ENCODE data around the gene ANXA1.
A peak's percentile ranks its signal among the peaks of the same experiment; 100 is the strongest.

The ANXA1 gene

DNA sequence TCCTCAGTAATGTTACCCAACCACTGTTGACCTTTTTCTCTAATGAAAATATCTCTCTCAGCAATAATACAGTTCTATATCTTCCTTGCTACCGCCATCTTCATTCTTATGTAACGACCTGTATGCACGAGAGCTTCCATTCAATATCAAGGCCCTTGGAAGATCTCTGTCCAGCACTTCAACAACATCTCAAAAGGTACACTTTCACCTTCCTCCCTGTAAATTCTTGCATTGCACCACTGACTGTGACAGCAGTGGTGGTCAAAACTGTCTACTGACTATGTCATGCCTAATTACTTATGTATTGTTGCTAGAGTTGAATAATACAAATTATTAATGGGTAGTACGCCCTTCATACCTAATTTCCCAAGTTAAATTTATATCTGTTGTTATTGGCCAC, 53.3 kb downstream of the ANXA1 start:
- no peak for DNase-seq (ENCODE audit: low read depth)
- TF ChIP-seq, protein P1, sequence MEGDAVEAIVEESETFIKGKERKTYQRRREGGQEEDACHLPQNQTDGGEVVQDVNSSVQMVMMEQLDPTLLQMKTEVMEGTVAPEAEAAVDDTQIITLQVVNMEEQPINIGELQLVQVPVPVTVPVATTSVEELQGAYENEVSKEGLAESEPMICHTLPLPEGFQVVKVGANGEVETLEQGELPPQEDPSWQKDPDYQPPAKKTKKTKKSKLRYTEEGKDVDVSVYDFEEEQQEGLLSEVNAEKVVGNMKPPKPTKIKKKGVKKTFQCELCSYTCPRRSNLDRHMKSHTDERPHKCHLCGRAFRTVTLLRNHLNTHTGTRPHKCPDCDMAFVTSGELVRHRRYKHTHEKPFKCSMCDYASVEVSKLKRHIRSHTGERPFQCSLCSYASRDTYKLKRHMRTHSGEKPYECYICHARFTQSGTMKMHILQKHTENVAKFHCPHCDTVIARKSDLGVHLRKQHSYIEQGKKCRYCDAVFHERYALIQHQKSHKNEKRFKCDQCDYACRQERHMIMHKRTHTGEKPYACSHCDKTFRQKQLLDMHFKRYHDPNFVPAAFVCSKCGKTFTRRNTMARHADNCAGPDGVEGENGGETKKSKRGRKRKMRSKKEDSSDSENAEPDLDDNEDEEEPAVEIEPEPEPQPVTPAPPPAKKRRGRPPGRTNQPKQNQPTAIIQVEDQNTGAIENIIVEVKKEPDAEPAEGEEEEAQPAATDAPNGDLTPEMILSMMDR (conservative IDR thresholded peaks at IDR 0.05; ENCODE audit: low read length) = no peak

DNA sequence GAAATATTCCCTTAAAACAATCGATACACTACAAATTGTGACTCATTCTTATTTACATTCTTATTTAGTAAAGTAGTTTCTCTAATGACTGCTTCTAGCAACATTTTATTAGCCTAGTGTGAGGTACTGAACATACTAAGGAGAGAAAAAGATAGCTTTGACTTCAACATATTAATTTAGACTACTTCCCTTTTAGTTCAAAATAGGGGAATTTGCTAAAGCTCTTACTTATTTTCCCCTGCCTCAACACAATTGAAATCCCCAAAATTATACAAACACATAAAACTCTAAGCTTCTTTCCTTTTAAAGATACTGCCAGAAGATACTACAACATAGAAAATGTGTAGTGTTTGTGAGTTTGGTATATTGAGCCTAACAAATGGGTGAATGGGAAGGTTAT, 55.2 kb downstream of the ANXA1 start:
- no peak overlapping the region for H3K4me3 ChIP-seq (ENCODE audit: low read length)
- TF ChIP-seq, protein P1 (conservative IDR thresholded peaks at IDR 0.05; ENCODE audit: low read length) = no peak
- DNase-seq (ENCODE audit: low read depth) = no peak

More for the DNA sequence above, 53.3 kb downstream of the ANXA1 start:
- H3K4me3 ChIP-seq (ENCODE audit: low read length) = no peak overlapping the region

DNA sequence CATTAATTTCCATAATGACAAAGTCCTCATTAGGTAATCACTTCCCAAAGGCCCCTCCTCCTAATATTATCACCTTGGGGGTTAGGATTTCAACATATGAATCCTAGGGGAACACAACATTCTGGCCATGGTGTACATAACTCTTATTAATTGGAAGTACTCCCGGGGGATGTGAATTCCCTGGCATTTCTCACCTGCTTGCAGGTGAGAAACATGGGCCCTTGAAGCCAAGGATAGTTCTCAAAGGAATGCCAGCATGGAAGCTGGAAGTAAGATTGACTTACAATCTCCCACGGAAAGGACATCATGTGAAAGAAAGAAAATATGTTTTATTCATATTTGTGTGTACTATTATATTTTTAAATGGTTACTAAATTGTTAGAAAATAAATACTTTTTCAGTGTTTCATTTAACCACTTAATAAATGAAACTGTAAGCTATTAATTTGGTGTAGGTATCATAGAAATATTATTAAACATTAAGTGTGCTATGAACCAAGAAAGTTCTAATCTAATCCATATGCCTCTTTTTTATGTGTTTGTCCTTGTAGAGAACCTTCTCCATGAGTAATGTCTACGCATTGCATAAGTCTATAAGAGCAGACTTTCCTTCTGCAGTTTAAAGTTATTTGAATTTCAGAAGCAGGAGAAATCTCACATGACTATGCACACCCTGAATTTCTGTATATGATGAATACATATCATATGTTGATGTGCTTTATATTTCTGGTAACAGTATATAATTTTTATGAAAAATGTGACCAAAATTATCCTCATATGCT, 59.4 kb downstream of the ANXA1 start:
- peak; percentile 10 for DNase-seq (ENCODE audit: low read depth)
- TF ChIP-seq, protein P1 (conservative IDR thresholded peaks at IDR 0.05; ENCODE audit: low read length) = no peak
- no peak overlapping the region for H3K4me3 ChIP-seq (ENCODE audit: low read length)

DNA sequence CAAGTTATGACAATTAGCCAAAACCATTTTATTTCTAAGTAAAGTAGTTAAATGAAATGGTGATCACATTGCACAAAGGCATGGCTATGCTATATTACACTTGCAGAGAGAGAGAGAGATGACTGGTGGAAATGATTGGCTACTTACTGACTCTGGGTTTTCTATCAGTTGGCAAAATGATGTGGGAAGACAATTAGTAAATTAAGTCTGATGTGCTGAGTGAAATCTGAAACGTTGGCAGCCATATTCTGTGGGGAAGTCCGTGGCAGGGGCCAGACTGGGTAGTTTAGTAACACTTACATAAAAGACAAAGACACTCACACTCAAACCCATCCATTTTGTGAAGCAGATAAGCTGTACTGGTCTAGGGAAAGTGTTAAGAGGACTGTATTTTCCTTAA, 61.6 kb downstream of the ANXA1 start:
- TF ChIP-seq, protein P1 (conservative IDR thresholded peaks at IDR 0.05; ENCODE audit: low read length) = no peak
- DNase-seq (ENCODE audit: low read depth) = no peak
- no peak overlapping the region for H3K4me3 ChIP-seq (ENCODE audit: low read length)

DNA sequence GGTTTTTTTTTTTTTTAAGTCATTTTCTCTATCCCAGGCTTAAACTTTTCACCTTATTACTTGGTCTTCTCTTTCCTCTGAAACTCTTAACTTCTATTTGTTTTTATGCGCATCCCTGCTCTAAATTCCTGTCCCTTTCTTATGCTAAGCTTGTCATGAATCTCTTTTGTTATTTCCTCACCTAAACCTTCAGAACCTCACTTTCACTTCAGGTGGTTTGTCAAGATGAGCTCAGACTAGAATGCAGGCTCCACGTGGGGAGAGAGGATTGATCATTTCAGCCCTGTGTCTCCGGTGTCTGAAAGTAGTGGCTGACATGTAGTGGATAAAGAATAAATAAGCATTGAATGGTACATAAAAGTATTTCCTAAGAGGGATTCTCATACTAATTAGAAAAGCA, 63.6 kb downstream of the ANXA1 start:
- H3K4me3 ChIP-seq (ENCODE audit: low read length) = no peak overlapping the region
- TF ChIP-seq, protein P1 (conservative IDR thresholded peaks at IDR 0.05; ENCODE audit: low read length) = no peak
- no peak for DNase-seq (ENCODE audit: low read depth)

GRCh38 chr9:73216100-73216499, 64.4 kb downstream of the ANXA1 start:
- no peak for DNase-seq (ENCODE audit: low read depth)
- TF ChIP-seq, protein P1 (conservative IDR thresholded peaks at IDR 0.05; ENCODE audit: low read length) = no peak
- no peak overlapping the region for H3K4me3 ChIP-seq (ENCODE audit: low read length)
